K562 (cell line): ENCODE results near the gene FARP2. TPM values are rescaled to one million over a fixed set of nuclear protein-coding genes. Genes with fewer than 3 reads are reported as not detected.

Experiments
- ATAC-seq: fragments of 200-7000 bp; cut with Tn5 transposase; 3 replicates; pipeline ENCODE4 v1.9.1; 2020; ENCODE audit warnings: moderate library complexity
- BruUV-seq: library from RNA; stranded (reverse); fragments of 400-500 nt; replicated peaks from 2 replicates; lab custom pipeline; 2021; lab: Mats Ljungman, UMichigan
- CTCF ChIA-PET: fragments of 300-600 bp; formaldehyde crosslinking; extraction: SDS; loops from one replicate; lab custom pipeline; 2021; ENCODE audit warnings: low intra/inter-chr PET ratio; lab: Yijun Ruan, JAX
- POLR2A ChIA-PET: fragments of 300-600, 350-650 bp; sonication (Branson Sonifier 250); formaldehyde crosslinking; extraction: SDS; loops from one replicate; lab custom pipeline; 2021; ENCODE audit warnings: antibody characterized with exemption, inconsistent platforms; lab: Yijun Ruan, JAX
- DNase-seq, 4 experiments: peaks; one replicate each; pipeline versions ENCODE4 v3.0.0 to v3.0.0-alpha.2; 2011 to 2018; ENCODE audit warnings: low spot score in 3 of 4, mixed read lengths in 3 of 4; ENCODE audit errors: extremely low read depth in 1 of 4
- FAIRE-seq: peaks from 2 replicates; lab custom pipeline; 2011; peaks lifted over from hg19 to GRCh38; lab: Jason Lieb, UNC
- H2AFZ ChIP-seq: 2 replicates; pipeline ENCODE4 v1.6.0; 2011; ENCODE audit warnings: low read depth, low read length, control low read depth, inconsistent platforms
- H3K27ac ChIP-seq: fragments of 200-600 bp; 3 replicates; pipeline ENCODE4 v1.8.0; 2011; ENCODE audit warnings: low read depth, mild to moderate bottlenecking, control low read depth, inconsistent platforms, low read length, moderate library complexity, mixed read lengths; ENCODE audit errors: extremely low read depth
- H3K27me3 ChIP-seq, 2 experiments: fragments of 300-600 bp in 1 of 2; 2 replicates in 1 of 2; 3 replicates in 1 of 2; pipeline versions ENCODE4 v1.6.0 to v1.8.0; 2011; ENCODE audit warnings: inconsistent platforms in 2 of 2, low read length in 2 of 2, mild to moderate bottlenecking in 1 of 2, mixed read lengths in 1 of 2, moderate library complexity in 1 of 2; ENCODE audit not compliant: control insufficient read depth in 2 of 2, insufficient read depth in 2 of 2
- H3K36me3 ChIP-seq: fragments of 300-600 bp; 3 replicates; pipeline ENCODE4 v1.8.0; 2011; ENCODE audit warnings: mild to moderate bottlenecking, low read length, inconsistent platforms; ENCODE audit not compliant: control insufficient read depth, insufficient read depth
- H3K4me1 ChIP-seq, 2 experiments: fragments of 200-600 bp in 1 of 2; replicated peaks in 1 of 2; 2 replicates in 1 of 2; 3 replicates in 1 of 2; pipeline versions ENCODE4 v1.5.1 to v1.8.0; 2011; ENCODE audit warnings: inconsistent platforms in 2 of 2, low read length in 2 of 2, mild to moderate bottlenecking in 1 of 2, mixed read lengths in 1 of 2, moderate library complexity in 1 of 2; ENCODE audit not compliant: control insufficient read depth in 2 of 2, insufficient read depth in 2 of 2
- H3K4me2 ChIP-seq: 2 replicates; pipeline ENCODE4 v1.6.1; 2011; ENCODE audit warnings: low read length, control low read depth, inconsistent platforms, mixed read lengths; ENCODE audit not compliant: insufficient read depth
- H3K4me3 ChIP-seq: fragments of 200-600 bp; sonication (generic), shearing (Covaris generic); 2 replicates; pipeline ENCODE4 v1.5.1; 2016; ENCODE audit warnings: control low read depth, inconsistent platforms
- H3K79me2 ChIP-seq: fragments of 200-600 bp; 3 replicates; pipeline ENCODE4 v1.8.0; 2011; ENCODE audit warnings: low read length, inconsistent platforms; ENCODE audit not compliant: control insufficient read depth, insufficient read depth
- H3K9ac ChIP-seq, 2 experiments: 2 replicates each; pipeline versions ENCODE4 v1.6.0 to v1.6.1; 2011; ENCODE audit warnings: low read depth in 2 of 2, low read length in 2 of 2, control low read depth in 1 of 2, inconsistent platforms in 1 of 2, mild to moderate bottlenecking in 1 of 2, mixed read lengths in 1 of 2; ENCODE audit not compliant: insufficient read depth in 1 of 2
- H3K9me1 ChIP-seq: one replicate; pipeline ENCODE4 v1.6.0; 2011; ENCODE audit warnings: inconsistent platforms, mild to moderate bottlenecking, low read length, moderate library complexity; ENCODE audit not compliant: control insufficient read depth, insufficient read depth
- H3K9me3 ChIP-seq: replicated peaks from 2 replicates; pipeline ENCODE4 v1.5.1; 2011; ENCODE audit warnings: low read depth, low read length, inconsistent platforms; ENCODE audit not compliant: control insufficient read depth, insufficient read depth
- H4K20me1 ChIP-seq: replicated peaks from 2 replicates; pipeline ENCODE4 v1.6.1; 2011; ENCODE audit warnings: low read length, inconsistent platforms, mixed read lengths; ENCODE audit not compliant: control insufficient read depth, insufficient read depth
- CTCF ChIP-seq, 3 experiments: IDR thresholded peaks in 2 of 3; conservative IDR thresholded peaks in 1 of 3; 2 replicates each; pipeline ENCODE4 v1.5.1; 2011 to 2012; ENCODE audit warnings: low read length in 3 of 3, mild to moderate bottlenecking in 3 of 3, control low read depth in 2 of 3, improper control_type of control experiment in 1 of 3, inconsistent platforms in 1 of 3, low read depth in 1 of 3, mixed read lengths in 1 of 3, moderate library complexity in 1 of 3; ENCODE audit not compliant: insufficient read depth in 2 of 3
- HDAC8 ChIP-seq: fragments of 450-650 bp; IDR thresholded peaks from 2 replicates; pipeline ENCODE4 v1.6.1; 2016; ENCODE audit warnings: mild to moderate bottlenecking, missing genetic modification characterization, moderate library complexity, missing compliant biosample characterization
- MTA1 ChIP-seq: fragments of 450-650 bp; IDR thresholded peaks from 2 replicates; pipeline ENCODE4 v1.6.1; 2017; ENCODE audit warnings: borderline replicate concordance
- MTA3 ChIP-seq: fragments of 450-650 bp; formaldehyde crosslinking; IDR thresholded peaks from 2 replicates; pipeline ENCODE4 v1.6.1; 2017; ENCODE audit warnings: mild to moderate bottlenecking, borderline replicate concordance
- SLC30A9 ChIP-seq: fragments of 250-450 bp; sonication (Bioruptor Pico); IDR thresholded peaks from 2 replicates; pipeline ENCODE4 v1.8.0; 2022; ENCODE audit warnings: mild to moderate bottlenecking, moderate library complexity
- SMARCE1 ChIP-seq: fragments of 450-650 bp; IDR thresholded peaks from 2 replicates; pipeline ENCODE4 v1.7.1; 2016; ENCODE audit warnings: mild to moderate bottlenecking
- TEAD4 ChIP-seq, 2 experiments: sonication (generic) in 1 of 2; formaldehyde crosslinking in 1 of 2; IDR thresholded peaks; 2 replicates each; pipeline versions ENCODE4 v1.6.1 to v1.8.0; 2012 to 2022; ENCODE audit warnings: borderline replicate concordance in 1 of 2, inconsistent platforms in 1 of 2, low read length in 1 of 2, mild to moderate bottlenecking in 1 of 2, missing genetic modification reagents in 1 of 2
- ZNF407 ChIP-seq: fragments of 450-650 bp; IDR thresholded peaks from 2 replicates; pipeline ENCODE4 v1.6.1; 2016; ENCODE audit warnings: low read depth
- WGBS: fragments of 100-300 bp; shearing (Covaris generic); methylation state at CpG from one replicate; pipeline ENCODE4 v1.1.6; 2016; ENCODE audit warnings: low coverage, mixed read lengths; ENCODE audit not compliant: insufficient coverage; ENCODE audit errors: missing lambda C conversion rate; 5-methylcytosine and 5-hydroxymethylcytosine counted together
- in situ Hi-C: fragments of 300-500 bp; cut with MboI; formaldehyde crosslinking; loops from 4 replicates; pipeline ENCODE4 v1.15.0; 2018; ENCODE audit warnings: inconsistent platforms, mixed read lengths
- intact Hi-C: fragments of 100-400 bp; cut with micrococcal nuclease; formaldehyde crosslinking; loops from 2 replicates; pipeline ENCODE4 v1.14.2; 2022
- polyA plus RNA-seq, 8 experiments: library from polyadenylated mRNA; depleted of rRNA in 4 of 8; stranded (reverse) in 5 of 8; unstranded in 3 of 8; fragments of >200 nt; fragmentation: Nextera tagmentation in 2 of 8; fragmentation: Illumina TruSeq in 1 of 8; extraction: Ambion mirVana in 2 of 8; extraction: Trizol in 1 of 8; gene quantifications; 2 replicates each; pipeline versions ENCODE4 v1.2.1 to v1.2.3, GENCODE V29; 2011 to 2014; ENCODE audit warnings: inconsistent platforms in 1 of 8, missing spikeins in 1 of 8
- total RNA-seq, 7 experiments: library from RNA; depleted of rRNA in 6 of 7; stranded (reverse); fragments of >200 nt in 6 of 7; fragmentation: Illumina TruSeq in 2 of 7; extraction: Trizol in 2 of 7; gene quantifications; 2 replicates each; pipeline versions ENCODE4 v1.2.1 to v1.2.3, GENCODE V29; 2011 to 2021; ENCODE audit warnings: low replicate concordance in 1 of 7

FARP2 gene
- total and polyA plus RNA-seq, 9 of the 15 experiments (the other 6 are each of a cell fraction or from before 2014, with no cell fraction given), result 4.1 to 38.1 (median 21.1) TPM

GRCh38 chr2:241329669-241330615, 26.1 kb upstream of the FARP2 start:
- no peak overlapping the region for H3K9ac ChIP-seq
- whole genome bisulfite sequencing, result 77% methylated on average over 11 of the region's 11 CpGs
- no peaks in the 10 kb centered on the region for H3K9me3 ChIP-seq
- no peak overlapping the region for H2AFZ ChIP-seq
- no TSS peak for BruUV-seq
- in situ Hi-C loops (no loop called here), intact Hi-C loops (no loop called here)
- no peak overlapping the region for H3K4me2 ChIP-seq
- POLR2A ChIA-PET, result no interaction called here
- no peak overlapping the region for H3K4me3 ChIP-seq
- peak; percentile 70 for ATAC-seq
- no peak for DNase-seq
- H3K79me2 ChIP-seq, result peaks cover 30% of the 10 kb centered on the region
- H4K20me1 ChIP-seq, result no peaks in the 10 kb centered on the region; the same call in 1 of the 2 replicates
- FAIRE-seq, result peak; percentile 42
- peaks cover 70% of the 10 kb centered on the region; the same call in 2 of the 3 replicates for H3K36me3 ChIP-seq
- H3K27ac ChIP-seq, result no peak overlapping the region; the same call in 2 of the 3 replicates
- no peaks in the 10 kb centered on the region for H3K27me3 ChIP-seq
- H3K9me1 ChIP-seq, result no peaks in the 10 kb centered on the region
- H3K4me1 ChIP-seq, result peaks cover 0 to 7% of the 10 kb centered on the region in 2 experiments; a peak in 3 of 5 replicates
- CTCF ChIA-PET, result no interaction called here
- no peak for TF ChIP-seq HDAC8 (tag)
- no peak for TF ChIP-seq CTCF (IDR thresholded peaks at IDR 0.05 in 2 of 3, conservative IDR thresholded peaks at IDR 0.05 in 1 of 3; ENCODE audit: insufficient read depth in 2 of 3, low read depth in 1 of 3, low read length in 3 of 3)
- no peak for TF ChIP-seq SMARCE1
- TF ChIP-seq SLC30A9 (CRISPR knock-in tag), result no peak
- TF ChIP-seq ZNF407, result no peak
- TF ChIP-seq MTA1, result no peak
- TF ChIP-seq TEAD4 (IDR thresholded peaks at IDR 0.05; ENCODE audit: low read length), result no peak
- no peak for TF ChIP-seq TEAD4 (CRISPR knock-in tag; IDR thresholded peaks at IDR 0.05; ENCODE audit: borderline replicate concordance)
- no peak for TF ChIP-seq MTA3
